Peyer's patch (tissue), 4 donors: Measurements from ENCODE around the gene DDR2. TPM values are rescaled to one million over a fixed set of nuclear protein-coding genes. Genes with fewer than 3 reads are reported as not detected.

Source experiments
- DNase-seq, 3 donors: peaks; one replicate each; pipeline ENCODE4 v3.0.0-alpha.2; 2017 to 2019
- H3K27ac ChIP-seq, 4 donors: fragments of 200-600 bp; sonication (generic); one replicate each; pipeline ENCODE4 v1.5.1; 2016 to 2019
- H3K27me3 ChIP-seq, 2 donors: fragments of 200-600 bp; sonication (generic); one replicate each; pipeline ENCODE4 v1.5.1; 2019
- H3K36me3 ChIP-seq, 3 donors: fragments of 200-600 bp; sonication (generic); one replicate each; pipeline ENCODE4 v1.5.1; 2016 to 2019
- H3K4me1 ChIP-seq, 4 donors: fragments of 200-600 bp; sonication (generic); one replicate each; pipeline ENCODE4 v1.5.1; 2016 to 2019
- H3K4me3 ChIP-seq, 4 donors: fragments of 200-600 bp; sonication (generic); 1 replicate in 3 of 4; 2 replicates in 1 of 4; pipeline ENCODE4 v1.5.1; 2016 to 2019; ENCODE audit warnings: mild to moderate bottlenecking in 1 of 4
- H3K9me3 ChIP-seq, 4 donors: fragments of 200-600 bp; sonication (generic); one replicate each; pipeline ENCODE4 v1.5.1; 2016 to 2019; ENCODE audit warnings: mild to moderate bottlenecking in 1 of 4
- POLR2A ChIP-seq, 2 donors: fragments of 450-650 bp; IDR thresholded peaks; one replicate each; pipeline ENCODE4 v1.5.1; 2017; ENCODE audit warnings: antibody characterized with exemption in 2 of 2, mild to moderate bottlenecking in 2 of 2, moderate library complexity in 2 of 2
- total RNA-seq, 4 donors: library from RNA; depleted of rRNA; stranded (reverse); fragments of >200 nt; gene quantifications; one replicate each; pipeline ENCODE4 v1.1.0, GENCODE V29; 2016
- TF ChIP-seq, protein P1 (sequence below), 6 experiments: fragments of 450-650 bp in 4 of 6; fragments of 200-600 bp in 2 of 6; sonication (generic) in 1 of 6; IDR thresholded peaks; one replicate each; pipeline ENCODE4 v1.5.1; 2017 to 2019; ENCODE audit warnings: antibody characterized with exemption in 6 of 6, mild to moderate bottlenecking in 3 of 6, moderate library complexity in 1 of 6

DDR2 gene
- total RNA-seq, 4 donors from 2014 or later, result 14.9 to 112 (median 37.2) TPM

DNA sequence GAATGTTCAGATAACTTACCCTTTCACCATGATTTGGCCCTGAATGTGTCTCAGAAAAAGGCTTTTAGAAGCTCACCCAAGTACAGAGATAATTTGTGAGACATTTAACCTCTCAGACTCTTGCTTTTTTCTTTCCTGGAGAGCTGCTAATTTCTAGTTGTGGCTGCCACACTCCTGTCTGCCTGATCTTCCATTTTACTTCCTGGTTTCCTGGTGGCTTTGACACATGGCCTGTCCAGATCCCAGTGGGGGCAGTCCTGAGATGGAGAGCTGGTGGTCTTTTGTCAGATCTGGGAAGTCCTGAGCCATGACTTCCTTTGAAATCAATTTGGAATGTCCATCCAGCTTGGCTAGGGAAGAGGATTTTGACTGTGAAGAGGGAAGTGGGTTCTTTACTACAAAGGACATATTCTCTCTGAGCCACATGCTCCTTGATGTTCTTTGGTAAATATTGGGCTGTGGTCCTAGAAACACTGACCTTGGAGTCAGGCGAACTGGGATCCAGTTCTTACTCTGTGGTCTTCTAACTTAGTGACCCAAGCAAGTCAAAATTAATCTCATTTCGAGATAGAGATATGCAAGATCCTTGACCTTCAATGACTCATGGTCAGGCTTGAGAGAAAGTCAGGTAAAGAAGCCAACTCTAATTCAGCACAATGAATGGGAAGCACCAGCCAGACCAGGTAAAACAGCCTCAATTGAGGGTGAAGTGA is 80.2 kb downstream of the DDR2 start:
- DNase-seq, result no peak
- H3K27me3 ChIP-seq, result no peaks in the 10 kb centered on the region
- H3K4me3 ChIP-seq, result no peak overlapping the region
- H3K36me3 ChIP-seq, result no peaks in the 10 kb centered on the region
- H3K9me3 ChIP-seq, result no peaks in the 10 kb centered on the region
- no peak for TF ChIP-seq POLR2A (IDR thresholded peaks at IDR 0.05)
- TF ChIP-seq, protein P1, sequence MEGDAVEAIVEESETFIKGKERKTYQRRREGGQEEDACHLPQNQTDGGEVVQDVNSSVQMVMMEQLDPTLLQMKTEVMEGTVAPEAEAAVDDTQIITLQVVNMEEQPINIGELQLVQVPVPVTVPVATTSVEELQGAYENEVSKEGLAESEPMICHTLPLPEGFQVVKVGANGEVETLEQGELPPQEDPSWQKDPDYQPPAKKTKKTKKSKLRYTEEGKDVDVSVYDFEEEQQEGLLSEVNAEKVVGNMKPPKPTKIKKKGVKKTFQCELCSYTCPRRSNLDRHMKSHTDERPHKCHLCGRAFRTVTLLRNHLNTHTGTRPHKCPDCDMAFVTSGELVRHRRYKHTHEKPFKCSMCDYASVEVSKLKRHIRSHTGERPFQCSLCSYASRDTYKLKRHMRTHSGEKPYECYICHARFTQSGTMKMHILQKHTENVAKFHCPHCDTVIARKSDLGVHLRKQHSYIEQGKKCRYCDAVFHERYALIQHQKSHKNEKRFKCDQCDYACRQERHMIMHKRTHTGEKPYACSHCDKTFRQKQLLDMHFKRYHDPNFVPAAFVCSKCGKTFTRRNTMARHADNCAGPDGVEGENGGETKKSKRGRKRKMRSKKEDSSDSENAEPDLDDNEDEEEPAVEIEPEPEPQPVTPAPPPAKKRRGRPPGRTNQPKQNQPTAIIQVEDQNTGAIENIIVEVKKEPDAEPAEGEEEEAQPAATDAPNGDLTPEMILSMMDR (IDR thresholded peaks at IDR 0.05), result no peak
- peak overlapping the region in 2 of 4 donors; percentile 30 to 67 for H3K27ac ChIP-seq
- H3K4me1 ChIP-seq, result peaks cover 0 to 10% (median 0%) of the 10 kb centered on the region in 4 donors

DNA sequence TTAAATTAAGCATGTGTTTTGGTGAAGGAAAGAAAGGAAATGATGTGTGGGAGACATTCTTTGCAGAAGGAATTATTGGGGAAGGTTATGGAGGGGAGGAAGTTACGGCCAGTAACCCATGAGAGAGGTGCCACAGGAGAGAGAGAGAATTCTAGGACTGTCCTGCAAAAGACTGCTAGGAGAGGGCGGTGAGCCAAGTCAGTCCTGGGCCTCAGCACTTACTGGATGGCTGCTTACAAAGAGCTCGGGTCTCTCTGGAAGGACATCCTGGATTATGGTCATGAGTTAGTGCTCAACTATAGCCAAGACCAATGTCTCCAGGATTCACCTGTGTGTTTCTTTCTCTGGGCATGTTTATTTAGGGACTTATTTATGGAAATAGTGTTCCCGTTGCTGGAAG is 83.9 kb downstream of the DDR2 start:
- Histone ChIP-seq H3K4me3 (no peak overlapping the region), H3K36me3 (no peaks in the 10 kb centered on the region), H3K9me3 (no peaks in the 10 kb centered on the region), H3K4me1 (no peaks in the 10 kb centered on the region), H3K27ac (peak overlapping the region in 2 of 4 donors; percentile 26 to 33), H3K27me3 (no peaks in the 10 kb centered on the region)
- TF ChIP-seq, protein P1 (IDR thresholded peaks at IDR 0.05), result no peak
- TF ChIP-seq POLR2A (IDR thresholded peaks at IDR 0.05), result no peak
- no peak for DNase-seq

DNA sequence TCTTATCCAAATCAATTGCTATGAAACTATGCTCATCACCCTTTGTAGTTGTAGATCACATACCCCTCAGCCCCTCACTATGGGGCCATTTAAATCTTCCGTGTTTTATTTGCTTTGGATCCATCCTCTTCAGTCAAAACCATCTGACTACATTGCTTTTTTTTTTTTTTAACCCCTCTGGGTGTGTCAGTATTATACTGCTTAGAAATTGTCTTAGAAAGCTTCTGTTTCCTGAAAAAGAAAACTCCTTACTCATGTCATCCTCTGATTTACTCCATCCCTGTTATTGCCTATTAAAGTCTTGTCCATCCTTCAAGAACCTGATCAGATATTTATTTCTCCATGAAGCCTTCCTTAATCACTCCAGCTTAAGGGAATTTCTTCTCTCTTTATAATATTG is 84.3 kb downstream of the DDR2 start:
- DNase-seq, result no peak
- Histone ChIP-seq H3K27me3 (no peaks in the 10 kb centered on the region), H3K4me3 (no peak overlapping the region), H3K4me1 (no peaks in the 10 kb centered on the region), H3K27ac (peak overlapping the region in 1 of 4 donors; percentile 33), H3K9me3 (no peaks in the 10 kb centered on the region), H3K36me3 (no peaks in the 10 kb centered on the region)
- no peak for TF ChIP-seq POLR2A (IDR thresholded peaks at IDR 0.05)
- TF ChIP-seq, protein P1 (IDR thresholded peaks at IDR 0.05), result no peak

DNA sequence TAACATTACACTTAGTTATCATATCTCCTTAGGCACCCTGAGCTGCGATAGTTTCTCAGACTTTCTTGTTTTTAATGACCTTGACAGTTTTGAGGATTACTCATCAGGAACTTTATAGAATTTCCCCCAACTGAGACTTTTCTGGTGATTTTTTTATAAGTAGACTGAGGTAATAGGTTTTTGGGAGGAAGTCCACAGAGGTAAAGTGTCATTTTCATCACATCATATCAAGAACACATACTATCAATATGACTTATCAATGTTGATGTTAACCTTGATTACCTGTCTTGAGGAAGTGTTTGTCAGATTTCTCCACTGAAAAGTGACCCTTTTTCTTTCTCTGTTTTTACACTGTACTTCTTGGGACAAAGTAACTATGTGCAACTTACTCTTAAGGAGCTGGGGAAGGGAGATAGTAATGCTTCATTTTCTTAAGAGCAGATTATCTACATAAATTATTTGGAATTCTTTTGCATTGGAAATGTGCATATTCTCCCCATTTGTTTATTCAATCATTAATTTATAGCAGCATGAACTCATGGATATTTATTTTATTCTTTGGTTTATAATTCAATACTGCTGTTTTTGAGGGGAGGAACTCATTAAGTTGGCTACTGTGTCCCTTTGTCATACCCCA is 85.4 kb downstream of the DDR2 start:
- no peak for TF ChIP-seq POLR2A (IDR thresholded peaks at IDR 0.05)
- TF ChIP-seq, protein P1 (IDR thresholded peaks at IDR 0.05), result no peak
- no peaks in the 10 kb centered on the region for H3K36me3 ChIP-seq
- no peak overlapping the region for H3K4me3 ChIP-seq
- H3K4me1 ChIP-seq, result no peaks in the 10 kb centered on the region
- H3K27ac ChIP-seq, result no peak overlapping the region
- H3K27me3 ChIP-seq, result no peaks in the 10 kb centered on the region
- no peak for DNase-seq
- H3K9me3 ChIP-seq, result no peaks in the 10 kb centered on the region

DNA sequence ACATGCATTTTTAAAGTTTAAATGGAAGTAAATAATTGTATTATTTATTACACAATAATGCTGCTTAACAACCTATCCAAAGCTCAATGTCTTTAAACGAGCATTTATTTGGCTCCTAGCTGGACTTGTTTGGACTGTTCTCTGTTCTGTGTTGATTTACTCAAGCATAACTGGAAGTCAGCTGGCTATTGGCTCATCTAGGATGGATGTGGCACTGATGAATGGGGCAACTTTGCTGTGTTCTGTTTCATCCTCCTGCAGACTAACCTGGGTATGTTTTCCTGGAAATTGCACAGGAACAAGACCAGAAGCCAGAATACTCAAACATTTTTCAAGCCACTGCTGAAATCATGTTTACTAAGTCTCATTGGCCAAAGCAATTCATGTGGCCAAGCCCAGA is 87.4 kb downstream of the DDR2 start:
- TF ChIP-seq, protein P1 (IDR thresholded peaks at IDR 0.05), result no peak
- TF ChIP-seq POLR2A (IDR thresholded peaks at IDR 0.05), result no peak
- H3K27ac ChIP-seq, result no peak overlapping the region
- no peaks in the 10 kb centered on the region for H3K9me3 ChIP-seq
- H3K4me1 ChIP-seq, result no peaks in the 10 kb centered on the region
- H3K27me3 ChIP-seq, result no peaks in the 10 kb centered on the region
- H3K36me3 ChIP-seq, result no peaks in the 10 kb centered on the region
- H3K4me3 ChIP-seq, result no peak overlapping the region
- DNase-seq, result no peak
